Liver (tissue), 9 donors: ENCODE data around the gene AEBP1. TPM values are rescaled to one million over a fixed set of nuclear protein-coding genes. Genes with fewer than 3 reads are reported as not detected.

Source experiments
- DNase-seq: peaks from one replicate; pipeline ENCODE4 v3.0.0-alpha.2; 2017; ENCODE audit warnings: low spot score
- H3K27ac ChIP-seq, 2 donors: one replicate each; pipeline ENCODE4 v1.7.0; 2013; ENCODE audit warnings: inconsistent platforms in 2 of 2, low read length in 2 of 2, control low read depth in 1 of 2, low read depth in 1 of 2, mild to moderate bottlenecking in 1 of 2
- H3K27me3 ChIP-seq, 4 donors: one replicate each; pipeline versions ENCODE4 v1.6.1 to v1.7.0; 2013; ENCODE audit warnings: low read length in 3 of 4, inconsistent platforms in 1 of 4, mild to moderate bottlenecking in 1 of 4, moderate library complexity in 1 of 4; ENCODE audit not compliant: control insufficient read depth in 4 of 4, insufficient read depth in 4 of 4
- H3K36me3 ChIP-seq, 4 donors: one replicate each; pipeline versions ENCODE4 v1.6.1 to v1.7.0; 2013; ENCODE audit warnings: low read length in 3 of 4, mild to moderate bottlenecking in 3 of 4, low read depth in 1 of 4, moderate library complexity in 1 of 4; ENCODE audit not compliant: control insufficient read depth in 4 of 4, insufficient read depth in 3 of 4
- H3K4me1 ChIP-seq, 4 donors: one replicate each; pipeline versions ENCODE4 v1.6.1 to v1.7.0; 2013; ENCODE audit warnings: low read length in 3 of 4, mild to moderate bottlenecking in 3 of 4, moderate library complexity in 1 of 4; ENCODE audit not compliant: control insufficient read depth in 4 of 4, insufficient read depth in 4 of 4
- H3K4me3 ChIP-seq, 3 donors: one replicate each; pipeline versions ENCODE4 v1.6.1 to v1.7.0; 2013; ENCODE audit warnings: low read length in 3 of 3, control low read depth in 1 of 3, low read depth in 1 of 3, mild to moderate bottlenecking in 1 of 3
- H3K9ac ChIP-seq, 2 donors: one replicate each; pipeline ENCODE4 v1.7.0; 2013; ENCODE audit warnings: low read length in 2 of 2, mild to moderate bottlenecking in 2 of 2, moderate library complexity in 2 of 2, control low read depth in 1 of 2, low read depth in 1 of 2
- H3K9me3 ChIP-seq, 4 donors: one replicate each; pipeline versions ENCODE4 v1.6.1 to v1.7.0; 2013; ENCODE audit warnings: low read length in 3 of 4; ENCODE audit not compliant: control insufficient read depth in 4 of 4
- ATF3 ChIP-seq: IDR thresholded peaks from 2 replicates; pipeline ENCODE4 v1.6.1; 2016; ENCODE audit warnings: antibody characterized with exemption
- EGR1 ChIP-seq, 2 donors: IDR thresholded peaks; 2 replicates each; pipeline ENCODE4 v1.6.1; 2016 to 2018; ENCODE audit warnings: antibody characterized with exemption in 2 of 2, low read depth in 2 of 2
- FOXA1 ChIP-seq: IDR thresholded peaks from 2 replicates; pipeline ENCODE4 v1.6.1; 2016; ENCODE audit warnings: antibody characterized with exemption
- GABPA ChIP-seq, 2 donors: IDR thresholded peaks in 1 of 2; conservative IDR thresholded peaks in 1 of 2; 2 replicates each; pipeline ENCODE4 v1.6.1; 2016; ENCODE audit warnings: antibody characterized with exemption in 2 of 2, mild to moderate bottlenecking in 1 of 2, moderate library complexity in 1 of 2
- HNF4G ChIP-seq: IDR thresholded peaks from 2 replicates; pipeline ENCODE4 v1.6.1; 2016; ENCODE audit warnings: antibody characterized with exemption
- JUND ChIP-seq, 2 donors: IDR thresholded peaks; 2 replicates each; pipeline ENCODE4 v1.6.1; 2016; ENCODE audit warnings: antibody characterized with exemption in 2 of 2
- MAX ChIP-seq: IDR thresholded peaks from 2 replicates; pipeline ENCODE4 v1.6.1; 2016; ENCODE audit warnings: antibody characterized with exemption
- SP1 ChIP-seq: IDR thresholded peaks from 2 replicates; pipeline ENCODE4 v1.6.1; 2018; ENCODE audit warnings: antibody characterized with exemption, mild to moderate bottlenecking
- TAF1 ChIP-seq: conservative IDR thresholded peaks from 2 replicates; pipeline ENCODE4 v1.6.1; 2016; ENCODE audit warnings: antibody characterized with exemption, mild to moderate bottlenecking
- YY1 ChIP-seq: IDR thresholded peaks from 2 replicates; pipeline ENCODE4 v1.6.1; 2016; ENCODE audit warnings: antibody characterized with exemption, mild to moderate bottlenecking
- ZBTB33 ChIP-seq: IDR thresholded peaks from 2 replicates; pipeline ENCODE4 v1.6.1; 2016; ENCODE audit warnings: antibody characterized with exemption
- WGBS: extraction: QIAGEN DNeasy Blood & Tissue Kit; methylation state at CpG from one replicate; pipeline ENCODE4 v1.1.7; 2013; 5-methylcytosine and 5-hydroxymethylcytosine counted together
- polyA plus RNA-seq, 2 donors: library from polyadenylated mRNA; stranded (reverse) in 1 of 2; unstranded in 1 of 2; fragments of 200-250 nt in 1 of 2; fragments of >200 nt in 1 of 2; fragmentation: Nextera tagmentation in 1 of 2; extraction: Ambion mirVana in 1 of 2; gene quantifications; one replicate each; pipeline versions ENCODE4 v1.2.1 to v1.2.3, GENCODE V29; 2013 to 2015
- total RNA-seq, 2 donors: library from RNA; depleted of rRNA; stranded (reverse); fragments of >200 nt; gene quantifications; one replicate each; pipeline ENCODE4 v1.2.3, GENCODE V29; 2014
- donor health status: healthy.
- donor health status: healthy.
- donor health status: healthy.
- donor health status: healthy.
- donor health status: healthy.

The AEBP1 gene
- total and polyA plus RNA-seq, 4 donors, result 3.4 to 13.3 (median 7.7) TPM

GRCh38 chr7:44057181-44057848, 46.8 kb upstream of the AEBP1 start:
- H3K36me3 ChIP-seq, result peaks cover 19 to 67% (median 40%) of the 10 kb centered on the region in 4 donors
- no peaks in the 10 kb centered on the region for H3K27me3 ChIP-seq
- DNase-seq, result no peak
- H3K27ac ChIP-seq, result no peak overlapping the region
- no peak overlapping the region for H3K9ac ChIP-seq
- peaks cover 3 to 6% (median 5%) of the 10 kb centered on the region in 4 donors for H3K4me1 ChIP-seq
- 96% methylated on average over 11 of the region's 11 CpGs for WGBS
- TF ChIP-seq EGR1 (IDR thresholded peaks at IDR 0.05; ENCODE audit: low read depth in 2 of 2), result no peak
- TF ChIP-seq YY1, result no peak
- TF ChIP-seq ZBTB33, result no peak
- no peak for TF ChIP-seq GABPA (IDR thresholded peaks at IDR 0.05 in 1 of 2, conservative IDR thresholded peaks at IDR 0.05 in 1 of 2)
- no peak for TF ChIP-seq MAX
- TF ChIP-seq ATF3, result no peak
- no peaks in the 10 kb centered on the region for H3K9me3 ChIP-seq
- H3K4me3 ChIP-seq, result no peak overlapping the region

GRCh38 chr7:44057849-44058758, 46.0 kb upstream of the AEBP1 start:
- TF ChIP-seq ATF3 (no peak), TAF1 (no peak), YY1 (no peak), ZBTB33 (no peak), EGR1 (IDR thresholded peaks at IDR 0.05; ENCODE audit: low read depth in 2 of 2) (no peak), FOXA1 (no peak), JUND (IDR thresholded peaks at IDR 0.05) (no peak), SP1 (no peak), HNF4G (no peak), GABPA (IDR thresholded peaks at IDR 0.05 in 1 of 2, conservative IDR thresholded peaks at IDR 0.05 in 1 of 2) (no peak)
- 93% methylated on average over 30 of the region's 30 CpGs for WGBS
- DNase-seq, result no peak
- peaks cover 19 to 60% (median 34%) of the 10 kb centered on the region in 4 donors for H3K36me3 ChIP-seq
- no peak overlapping the region for H3K9ac ChIP-seq
- H3K27me3 ChIP-seq, result no peaks in the 10 kb centered on the region
- H3K27ac ChIP-seq, result no peak overlapping the region
- H3K4me1 ChIP-seq, result peaks cover 10 to 14% (median 12%) of the 10 kb centered on the region in 4 donors
- no peak overlapping the region for H3K4me3 ChIP-seq
- no peaks in the 10 kb centered on the region for H3K9me3 ChIP-seq
